PC-3 (cell line): ENCODE measurements around the gene DAAM1.

Experiments used
- EZH2 ChIP-seq: fragments of 300-600 bp; sonication (generic); IDR thresholded peaks from one replicate; pipeline ENCODE4 v1.6.1; 2017; ENCODE audit warnings: antibody characterized with exemption, mild to moderate bottlenecking, low read length; ENCODE audit not compliant: unreplicated experiment
- EZH2phosphoT487 ChIP-seq: fragments of 300-600 bp; sonication (generic); IDR thresholded peaks from 2 replicates; pipeline ENCODE4 v1.6.1; 2018; ENCODE audit warnings: mild to moderate bottlenecking, antibody characterized with exemption, low read length, borderline replicate concordance
- TF ChIP-seq, protein P1 (sequence below): fragments of 300-600 bp; sonication (generic); conservative IDR thresholded peaks from 2 replicates; pipeline ENCODE4 v1.5.1; 2017; ENCODE audit warnings: antibody characterized with exemption, low read depth, mild to moderate bottlenecking, low read length

DNA sequence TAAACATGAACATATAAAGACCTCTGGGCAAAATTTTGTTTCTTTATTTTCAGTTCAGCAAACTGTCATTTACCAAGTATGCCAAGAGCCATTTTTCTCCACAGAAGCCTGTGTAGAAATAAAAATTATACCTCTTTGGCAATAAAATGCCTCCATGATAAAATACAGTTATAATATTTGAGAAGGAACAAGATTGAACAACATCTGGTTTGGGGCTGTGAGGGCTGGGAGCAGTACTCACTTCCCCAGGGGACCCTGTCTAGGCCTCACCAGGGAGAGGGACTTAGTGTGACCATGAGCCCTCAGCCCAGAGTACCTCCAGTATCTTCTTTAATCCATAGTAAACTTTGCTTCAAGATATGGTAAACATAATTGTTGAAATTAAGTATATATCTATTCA is 65.1 kb downstream of the DAAM1 start:
- TF ChIP-seq, protein P1, sequence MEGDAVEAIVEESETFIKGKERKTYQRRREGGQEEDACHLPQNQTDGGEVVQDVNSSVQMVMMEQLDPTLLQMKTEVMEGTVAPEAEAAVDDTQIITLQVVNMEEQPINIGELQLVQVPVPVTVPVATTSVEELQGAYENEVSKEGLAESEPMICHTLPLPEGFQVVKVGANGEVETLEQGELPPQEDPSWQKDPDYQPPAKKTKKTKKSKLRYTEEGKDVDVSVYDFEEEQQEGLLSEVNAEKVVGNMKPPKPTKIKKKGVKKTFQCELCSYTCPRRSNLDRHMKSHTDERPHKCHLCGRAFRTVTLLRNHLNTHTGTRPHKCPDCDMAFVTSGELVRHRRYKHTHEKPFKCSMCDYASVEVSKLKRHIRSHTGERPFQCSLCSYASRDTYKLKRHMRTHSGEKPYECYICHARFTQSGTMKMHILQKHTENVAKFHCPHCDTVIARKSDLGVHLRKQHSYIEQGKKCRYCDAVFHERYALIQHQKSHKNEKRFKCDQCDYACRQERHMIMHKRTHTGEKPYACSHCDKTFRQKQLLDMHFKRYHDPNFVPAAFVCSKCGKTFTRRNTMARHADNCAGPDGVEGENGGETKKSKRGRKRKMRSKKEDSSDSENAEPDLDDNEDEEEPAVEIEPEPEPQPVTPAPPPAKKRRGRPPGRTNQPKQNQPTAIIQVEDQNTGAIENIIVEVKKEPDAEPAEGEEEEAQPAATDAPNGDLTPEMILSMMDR, result no peak
- TF ChIP-seq EZH2 (no peak), EZH2phosphoT487 (no peak)
